Neuronal stem cell (in vitro differentiated cells): Measurements from ENCODE around the gene CDH15.

Experiments
- DNase-seq: peaks from one replicate; pipeline ENCODE4 v3.0.0-alpha.2; 2013; ENCODE audit warnings: low spot score
- H2AFZ ChIP-seq: one replicate; pipeline ENCODE4 v1.6.1; 2013; ENCODE audit warnings: mild to moderate bottlenecking, low read length, inconsistent platforms
- H2AK5ac ChIP-seq: 2 replicates; pipeline ENCODE4 v1.6.1; 2013; ENCODE audit warnings: low read depth, mild to moderate bottlenecking, inconsistent platforms, low read length, moderate library complexity, mixed read lengths
- H2BK120ac ChIP-seq: 2 replicates; pipeline ENCODE4 v1.6.1; 2013; ENCODE audit warnings: low read depth, mild to moderate bottlenecking, inconsistent platforms, low read length, moderate library complexity, mixed read lengths
- H2BK12ac ChIP-seq: one replicate; pipeline ENCODE4 v1.6.1; 2013; ENCODE audit warnings: low read length, inconsistent platforms
- H2BK15ac ChIP-seq: 2 replicates; pipeline ENCODE4 v1.6.1; 2013; ENCODE audit warnings: mild to moderate bottlenecking, low read length, inconsistent platforms, mixed read lengths
- H2BK5ac ChIP-seq: one replicate; pipeline ENCODE4 v1.6.1; 2013; ENCODE audit warnings: inconsistent platforms, mild to moderate bottlenecking, low read length, moderate library complexity
- H3K14ac ChIP-seq: one replicate; pipeline ENCODE4 v1.6.1; 2013; ENCODE audit warnings: low read length, inconsistent platforms
- H3K18ac ChIP-seq: 2 replicates; pipeline ENCODE4 v1.6.1; 2013; ENCODE audit warnings: low read length, inconsistent platforms
- H3K23ac ChIP-seq: 2 replicates; pipeline ENCODE4 v1.6.1; 2013; ENCODE audit warnings: low read depth, mild to moderate bottlenecking, mixed read lengths, low read length, inconsistent platforms; ENCODE audit not compliant: poor library complexity
- H3K27ac ChIP-seq: replicated peaks from 3 replicates; pipeline ENCODE4 v1.5.1; 2013; ENCODE audit warnings: low read length, inconsistent platforms
- H3K27me3 ChIP-seq, 3 experiments: 2 replicates each; pipeline ENCODE4 v1.6.1; 2013; ENCODE audit warnings: low read length in 3 of 3, mild to moderate bottlenecking in 2 of 3, inconsistent platforms in 1 of 3, low read depth in 1 of 3, mixed read lengths in 1 of 3, moderate library complexity in 1 of 3; ENCODE audit not compliant: control insufficient read depth in 3 of 3, insufficient read depth in 3 of 3
- H3K36me3 ChIP-seq, 2 donors: replicated peaks in 1 of 2; 2 replicates each; pipeline ENCODE4 v1.6.1; 2013; ENCODE audit warnings: low read length in 2 of 2; ENCODE audit not compliant: control insufficient read depth in 2 of 2, insufficient read depth in 2 of 2
- H3K4ac ChIP-seq: 2 replicates; pipeline ENCODE4 v1.6.1; 2013; ENCODE audit warnings: inconsistent platforms, mild to moderate bottlenecking, low read length, moderate library complexity
- H3K4me1 ChIP-seq, 2 donors: 1 replicate in 1 of 2; 2 replicates in 1 of 2; pipeline ENCODE4 v1.6.1; 2013; ENCODE audit warnings: low read length in 2 of 2, low read depth in 1 of 2; ENCODE audit not compliant: control insufficient read depth in 2 of 2, insufficient read depth in 1 of 2
- H3K4me2 ChIP-seq: one replicate; pipeline ENCODE4 v1.6.1; 2013; ENCODE audit warnings: mild to moderate bottlenecking, low read length, inconsistent platforms; ENCODE audit not compliant: insufficient read depth, poor library complexity, severe bottlenecking
- H3K4me3 ChIP-seq, 2 donors: 2 replicates each; pipeline ENCODE4 v1.5.1; 2013; ENCODE audit warnings: low read length in 2 of 2, mild to moderate bottlenecking in 2 of 2, inconsistent platforms in 1 of 2, moderate library complexity in 1 of 2
- H3K79me1 ChIP-seq: one replicate; pipeline ENCODE4 v1.6.1; 2013; ENCODE audit warnings: low read depth, mild to moderate bottlenecking, inconsistent platforms, low read length, moderate library complexity
- H3K9ac ChIP-seq: one replicate; pipeline ENCODE4 v1.6.1; 2013; ENCODE audit warnings: mild to moderate bottlenecking, low read depth, low read length, inconsistent platforms; ENCODE audit not compliant: poor library complexity
- H3K9me3 ChIP-seq, 2 donors: replicated peaks in 1 of 2; 2 replicates each; pipeline versions ENCODE3 to v1.6.1; 2013; ENCODE audit warnings: low read length in 2 of 2, mild to moderate bottlenecking in 2 of 2, inconsistent platforms in 1 of 2, low read depth in 1 of 2, mixed read lengths in 1 of 2, moderate library complexity in 1 of 2; ENCODE audit not compliant: control insufficient read depth in 2 of 2, insufficient read depth in 1 of 2
- H4K8ac ChIP-seq: one replicate; pipeline ENCODE4 v1.6.1; 2013; ENCODE audit warnings: low read depth, mild to moderate bottlenecking, inconsistent platforms, low read length, moderate library complexity
- H4K91ac ChIP-seq: one replicate; pipeline ENCODE4 v1.6.1; 2013; ENCODE audit warnings: low read length, low read depth, mild to moderate bottlenecking, inconsistent platforms; ENCODE audit not compliant: poor library complexity
- WGBS, 2 donors: extraction: QIAGEN DNeasy Blood & Tissue Kit; methylation state at CpG; one replicate each; pipeline ENCODE4 v1.1.7; 2013; ENCODE audit warnings: missing lambda C conversion rate in 2 of 2, mixed read lengths in 1 of 2; ENCODE audit not compliant: insufficient read length in 2 of 2, insufficient replicate concordance in 1 of 2; ENCODE audit errors: extremely low coverage in 2 of 2; 5-methylcytosine and 5-hydroxymethylcytosine counted together

CDH15 gene

GRCh38 chr16:89135971-89136765 is 35.4 kb upstream of the CDH15 start:
- no peak for DNase-seq
- Histone ChIP-seq H4K8ac (no peak overlapping the region), H3K4me2 (no peak overlapping the region), H4K91ac (no peak overlapping the region), H3K4ac (no peak overlapping the region), H2AFZ (no peak overlapping the region), H3K4me3 (no peak overlapping the region), H3K9me3 (no peaks in the 10 kb centered on the region), H2BK12ac (no peak overlapping the region), H3K36me3 (peaks cover 22 to 42% of the 10 kb centered on the region in 2 donors), H2BK15ac (no peak overlapping the region), H3K9ac (no peak overlapping the region), H2AK5ac (no peak overlapping the region), H2BK5ac (peak overlapping the region; percentile 71), H3K23ac (no peak overlapping the region), H3K4me1 (no peaks in the 10 kb centered on the region), H3K27me3 (no peaks in the 10 kb centered on the region), H3K14ac (no peak overlapping the region), H3K18ac (no peak overlapping the region), H3K79me1 (peaks cover 3% of the 10 kb centered on the region), H2BK120ac (no peak overlapping the region), H3K27ac (no peak overlapping the region)
- no CpG with 5 or more reads among the region's 35 CpGs for WGBS, 2 donors

- no peak overlapping the region for H3K4me2 ChIP-seq
- peak overlapping the region; percentile 71 for H2BK5ac ChIP-seq
- H3K4me1 ChIP-seq: no peaks in the 10 kb centered on the region
- no peaks in the 10 kb centered on the region for H3K27me3 ChIP-seq
- H4K91ac ChIP-seq: no peak overlapping the region
- no peak overlapping the region for H2BK120ac ChIP-seq
- H3K36me3 ChIP-seq: peaks cover 27 to 42% of the 10 kb centered on the region in 2 donors
- H2AFZ ChIP-seq: no peak overlapping the region
- H4K8ac ChIP-seq: no peak overlapping the region
- no peak overlapping the region for H3K4ac ChIP-seq
- no peak overlapping the region for H2BK15ac ChIP-seq
- H3K4me3 ChIP-seq: no peak overlapping the region
- no peak for DNase-seq
- no peak overlapping the region for H2AK5ac ChIP-seq
- no peak overlapping the region for H3K18ac ChIP-seq
- WGBS, 2 donors: no CpG with 5 or more reads among the region's 17 CpGs
- no peaks in the 10 kb centered on the region for H3K9me3 ChIP-seq
- no peak overlapping the region for H3K9ac ChIP-seq
- H3K79me1 ChIP-seq: peaks cover 3% of the 10 kb centered on the region
- H2BK12ac ChIP-seq: no peak overlapping the region
- no peak overlapping the region for H3K27ac ChIP-seq
- H3K23ac ChIP-seq: no peak overlapping the region
- no peak overlapping the region for H3K14ac ChIP-seq
Measured at GRCh38 chr16:89136931-89137330, 34.6 kb upstream of the CDH15 start.

GRCh38 chr16:89137666-89138512 is 33.7 kb upstream of the CDH15 start:
- WGBS, 2 donors: no CpG with 5 or more reads among the region's 24 CpGs

GRCh38 chr16:89138513-89138795 is 33.1 kb upstream of the CDH15 start:
- H3K4ac ChIP-seq: no peak overlapping the region
- no peak overlapping the region for H3K4me3 ChIP-seq
- peak overlapping the region; percentile 44 for H3K9ac ChIP-seq
- H2AFZ ChIP-seq: no peak overlapping the region
- no peaks in the 10 kb centered on the region for H3K9me3 ChIP-seq
- H3K36me3 ChIP-seq: peaks cover 29 to 38% of the 10 kb centered on the region in 2 donors
- no CpG with 5 or more reads among the region's 7 CpGs for WGBS, 2 donors
- peak overlapping the region; percentile 37 for H2BK15ac ChIP-seq
- H3K23ac ChIP-seq: peak overlapping the region; percentile 65
- H4K91ac ChIP-seq: no peak overlapping the region
- H3K79me1 ChIP-seq: peaks cover 6% of the 10 kb centered on the region
- H3K4me1 ChIP-seq: no peaks in the 10 kb centered on the region
- no peak overlapping the region for H2BK120ac ChIP-seq
- H3K14ac ChIP-seq: peak overlapping the region; percentile 8
- no peak overlapping the region for H2BK12ac ChIP-seq
- no peak overlapping the region for H2BK5ac ChIP-seq
- no peak overlapping the region for H3K27ac ChIP-seq
- no peak overlapping the region for H4K8ac ChIP-seq
- H3K27me3 ChIP-seq: no peaks in the 10 kb centered on the region
- peak overlapping the region; percentile 17 for H3K18ac ChIP-seq
- H2AK5ac ChIP-seq: no peak overlapping the region
- H3K4me2 ChIP-seq: no peak overlapping the region
- DNase-seq: no peak

More at GRCh38 chr16:89137666-89138512, 33.7 kb upstream of the CDH15 start:
- Histone ChIP-seq H3K79me1 (peaks cover 3% of the 10 kb centered on the region), H3K4me2 (no peak overlapping the region), H2AK5ac (no peak overlapping the region), H2BK5ac (no peak overlapping the region), H3K9ac (peak overlapping the region; percentile 44), H3K36me3 (peaks cover 33 to 44% of the 10 kb centered on the region in 2 donors), H3K14ac (no peak overlapping the region), H3K23ac (peak overlapping the region; percentile 65), H3K9me3 (no peaks in the 10 kb centered on the region), H3K27me3 (no peaks in the 10 kb centered on the region), H2AFZ (no peak overlapping the region), H4K8ac (no peak overlapping the region), H3K4me1 (no peaks in the 10 kb centered on the region), H3K4ac (no peak overlapping the region), H2BK12ac (peak overlapping the region; percentile 58), H4K91ac (no peak overlapping the region), H2BK120ac (no peak overlapping the region), H3K27ac (no peak overlapping the region), H3K4me3 (no peak overlapping the region), H2BK15ac (peak overlapping the region; percentile 37), H3K18ac (peak overlapping the region; percentile 17)
- DNase-seq: no peak
